ENCODE data around the gene DEPP1. TPM values are rescaled to one million over a fixed set of nuclear protein-coding genes. Genes with fewer than 3 reads are reported as not detected.

Gene DEPP1
- total and polyA plus RNA-seq, 9 donors = 35.6 to 603 (median 174) TPM

GRCh38 chr10:44985175-44985681, 6.6 kb upstream of the DEPP1 start:
- Histone ChIP-seq H3K27ac (peak overlapping the region; percentile 48 to 76), H3K4me1 (ENCODE audit: insufficient read depth) (peaks cover 41% of the 10 kb centered on the region), H3K36me3 (no peaks in the 10 kb centered on the region), H3K27me3 (no peaks in the 10 kb centered on the region), H3K4me3 (no peak overlapping the region), H3K9me3 (no peaks in the 10 kb centered on the region)
- DNase-seq = peak in 3 of 5 donors; percentile 14 to 33 (median 23)
- 55 to 70% (median 66%) methylated on average over 9 of the region's 9 CpGs for WGBS, 3 donors
- intact Hi-C loops (cut with DNase I) = no loop called here
- TF ChIP-seq EP300 (IDR thresholded peaks at IDR 0.05) = no peak
- no peak for TF ChIP-seq POLR2A (IDR thresholded peaks at IDR 0.05)
- no peak for TF ChIP-seq CTCF (IDR thresholded peaks at IDR 0.05)

DNA sequence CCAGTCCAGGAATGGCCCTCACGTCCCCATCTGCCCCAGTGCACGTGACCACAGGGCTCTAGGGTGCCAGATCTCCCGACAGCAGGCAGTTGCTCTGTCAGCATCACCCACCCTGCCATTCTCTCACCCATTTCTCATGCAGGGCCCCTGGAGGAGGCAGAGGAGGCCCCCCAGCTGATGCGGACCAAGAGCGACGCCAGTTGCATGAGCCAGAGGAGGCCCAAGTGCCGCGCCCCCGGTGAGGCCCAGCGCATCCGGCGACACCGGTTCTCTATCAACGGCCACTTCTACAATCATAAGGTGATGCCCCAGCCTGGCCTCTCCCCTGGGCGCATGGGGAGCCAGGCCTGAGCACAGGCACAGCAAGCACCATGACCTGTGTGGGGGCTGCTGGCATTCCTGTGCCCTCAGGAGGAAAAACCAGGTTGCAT, 6.1 kb upstream of the DEPP1 start:
- no peak overlapping the region for H3K4me3 ChIP-seq
- peak in 4 of 5 donors; percentile 18 to 37 (median 32) for DNase-seq
- peak overlapping the region; percentile 48 to 76 for H3K27ac ChIP-seq
- TF ChIP-seq CTCF (IDR thresholded peaks at IDR 0.05) (no peak), POLR2A (IDR thresholded peaks at IDR 0.05) (no peak), EP300 (IDR thresholded peaks at IDR 0.05) (no peak)
- WGBS, 3 donors = 93 to 94% (median 93%) methylated on average over 15 of the region's 15 CpGs
- H3K9me3 ChIP-seq = no peaks in the 10 kb centered on the region
- H3K27me3 ChIP-seq = no peaks in the 10 kb centered on the region
- peaks cover 42% of the 10 kb centered on the region for H3K4me1 ChIP-seq (ENCODE audit: insufficient read depth)
- no peaks in the 10 kb centered on the region for H3K36me3 ChIP-seq
- intact Hi-C loops (cut with DNase I) = no loop called here

DNA sequence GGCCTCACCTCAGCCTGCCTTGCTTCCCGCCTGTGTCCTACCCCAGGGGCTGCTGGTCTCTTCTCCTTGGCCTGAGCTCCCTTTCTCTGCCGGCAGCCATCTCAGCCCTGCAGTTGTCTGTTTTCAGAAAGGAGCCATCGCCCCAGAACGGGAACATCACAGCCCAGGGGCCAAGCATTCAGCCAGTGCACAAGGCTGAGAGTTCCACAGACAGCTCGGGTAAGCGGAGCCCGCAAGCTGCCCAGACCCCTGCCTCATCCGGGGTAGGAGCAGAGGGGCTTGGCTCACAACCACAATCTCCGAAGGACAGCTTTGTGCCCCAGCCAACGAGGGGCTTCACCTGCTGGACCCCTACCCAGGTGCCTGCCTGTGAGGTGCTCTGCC, 5.3 kb upstream of the DEPP1 start:
- intact Hi-C loops (cut with DNase I) = no loop called here
- H3K27me3 ChIP-seq = no peaks in the 10 kb centered on the region
- WGBS, 3 donors = 86 to 90% (median 88%) methylated on average over 10 of the region's 10 CpGs
- no peak overlapping the region for H3K4me3 ChIP-seq
- peaks cover 49% of the 10 kb centered on the region for H3K4me1 ChIP-seq (ENCODE audit: insufficient read depth)
- peak overlapping the region in 1 of 2 donors; percentile 76 for H3K27ac ChIP-seq
- H3K36me3 ChIP-seq = no peaks in the 10 kb centered on the region
- H3K9me3 ChIP-seq = no peaks in the 10 kb centered on the region
- DNase-seq = peak in 4 of 5 donors; percentile 18 to 27 (median 24)
- TF ChIP-seq CTCF (IDR thresholded peaks at IDR 0.05) (no peak), POLR2A (IDR thresholded peaks at IDR 0.05) (no peak), EP300 (IDR thresholded peaks at IDR 0.05) (no peak)

GRCh38 chr10:44983066-44983894, 4.7 kb upstream of the DEPP1 start:
- H3K4me1 ChIP-seq (ENCODE audit: insufficient read depth) = peaks cover 50% of the 10 kb centered on the region
- H3K9me3 ChIP-seq = no peaks in the 10 kb centered on the region
- H3K27ac ChIP-seq = peak overlapping the region in 1 of 2 donors; percentile 76
- no peaks in the 10 kb centered on the region for H3K27me3 ChIP-seq
- DNase-seq = peak in 4 of 5 donors; percentile 14 to 35 (median 26)
- H3K36me3 ChIP-seq = no peaks in the 10 kb centered on the region
- TF ChIP-seq POLR2A (IDR thresholded peaks at IDR 0.05) = no peak
- TF ChIP-seq EP300 (IDR thresholded peaks at IDR 0.05) = no peak
- TF ChIP-seq CTCF (IDR thresholded peaks at IDR 0.05) = no peak
- H3K4me3 ChIP-seq = no peak overlapping the region
- WGBS, 3 donors = 90 to 96% (median 93%) methylated on average over 13 of the region's 13 CpGs
- intact Hi-C loops (cut with DNase I) = no loop called here
